Measurements from ENCODE around the gene ANKFN1. TPM values are rescaled to one million over a fixed set of nuclear protein-coding genes. Genes with fewer than 3 reads are reported as not detected.

The ANKFN1 gene
- total and polyA plus RNA-seq, 11 donors = not detected

GRCh38 chr17:56528696-56529095 is 375.4 kb downstream of the ANKFN1 start:
- ATAC-seq (no peak), DNase-seq (no peak)
- no peak for TF ChIP-seq CTCF (IDR thresholded peaks at IDR 0.05)
- no peak for TF ChIP-seq POLR2A (IDR thresholded peaks at IDR 0.05)
- Histone ChIP-seq H3K36me3 (no peaks in the 10 kb centered on the region), H3K9me3 (no peaks in the 10 kb centered on the region), H3K27ac (no peak overlapping the region), H3K27me3 (peaks cover 0 to 12% (median 0%) of the 10 kb centered on the region in 9 donors), H3K4me3 (no peak overlapping the region), H3K4me1 (no peaks in the 10 kb centered on the region)
- intact Hi-C loops (cut with DNase I) = no loop called here
- WGBS, 4 donors = 10 to 68% (median 57%) methylated on average over 2 of the region's 2 CpGs

- Histone ChIP-seq H3K4me1 (no peaks in the 10 kb centered on the region), H3K27me3 (peaks cover 0 to 19% (median 0%) of the 10 kb centered on the region in 9 donors), H3K9me3 (no peaks in the 10 kb centered on the region), H3K27ac (no peak overlapping the region), H3K36me3 (no peaks in the 10 kb centered on the region), H3K4me3 (no peak overlapping the region)
- TF ChIP-seq POLR2A (IDR thresholded peaks at IDR 0.05) (no peak), CTCF (IDR thresholded peaks at IDR 0.05) (no peak)
- intact Hi-C loops (cut with DNase I) = no loop called here
- 64 to 70% (median 68%) methylated on average over 5 of the region's 5 CpGs for WGBS, 4 donors
- ATAC-seq (no peak), DNase-seq (no peak)
Observed at GRCh38 chr17:56532926-56533325, 379.7 kb downstream of the ANKFN1 start.

GRCh38 chr17:56536766-56537165 is 383.5 kb downstream of the ANKFN1 start:
- peaks cover 0 to 27% (median 0%) of the 10 kb centered on the region in 9 donors for H3K27me3 ChIP-seq
- no peaks in the 10 kb centered on the region for H3K9me3 ChIP-seq
- intact Hi-C loops (cut with DNase I) = no loop called here
- WGBS, 4 donors = 70 to 84% (median 77%) methylated on average over 1 of the region's 1 CpG
- DNase-seq (no peak), ATAC-seq (no peak)
- no peak overlapping the region for H3K27ac ChIP-seq
- no peak overlapping the region for H3K4me3 ChIP-seq
- no peaks in the 10 kb centered on the region for H3K4me1 ChIP-seq
- TF ChIP-seq POLR2A (IDR thresholded peaks at IDR 0.05) (no peak), CTCF (IDR thresholded peaks at IDR 0.05) (no peak)
- H3K36me3 ChIP-seq = no peaks in the 10 kb centered on the region

- H3K4me3 ChIP-seq = no peak overlapping the region
- no peaks in the 10 kb centered on the region for H3K9me3 ChIP-seq
- H3K36me3 ChIP-seq = no peaks in the 10 kb centered on the region
- H3K4me1 ChIP-seq = no peaks in the 10 kb centered on the region
- 18 to 24% (median 19%) methylated on average over 5 of the region's 5 CpGs for WGBS, 4 donors
- intact Hi-C loops (cut with DNase I) = no loop called here
- no peak for TF ChIP-seq POLR2A (IDR thresholded peaks at IDR 0.05)
- no peak for TF ChIP-seq CTCF (IDR thresholded peaks at IDR 0.05)
- H3K27me3 ChIP-seq = peaks cover 0 to 23% (median 0%) of the 10 kb centered on the region in 9 donors
- DNase-seq (no peak), ATAC-seq (no peak)
- no peak overlapping the region for H3K27ac ChIP-seq
Observed at GRCh38 chr17:56540836-56541235, 387.6 kb downstream of the ANKFN1 start.
